Stimulated activated CD4-positive, alpha-beta T cell treated with anti-CD3 and anti-CD28 coated beads, Interleukin-4, amount 100 ng/mL, for 4 hours (primary cell): Measurements from ENCODE around the gene IGF1R.

ENCODE experiments used
- DNase-seq, 2 experiments: peaks; one replicate each; pipeline ENCODE4 v3.0.0-alpha.2; 2020

Gene IGF1R

DNA sequence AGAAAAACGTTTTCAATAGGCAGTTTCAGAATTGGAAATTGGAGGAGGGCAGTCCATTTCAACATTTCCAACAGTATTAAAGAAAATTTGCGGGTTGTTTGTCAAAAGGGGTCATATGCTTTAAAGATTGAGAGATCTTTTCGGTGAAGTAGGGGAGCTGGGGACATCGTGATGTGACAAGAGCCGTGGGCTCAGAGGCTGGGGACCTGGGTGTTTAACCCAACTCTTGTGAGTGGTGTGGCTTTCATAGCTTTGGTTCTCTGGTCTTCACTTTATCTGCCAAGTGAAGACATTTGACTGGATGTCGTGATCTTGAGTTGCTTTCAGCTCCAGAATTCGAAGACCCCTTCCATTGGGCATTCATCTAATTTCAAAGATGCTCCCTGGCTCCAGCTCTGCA lies 226.0 kb downstream of the IGF1R start:
- DNase-seq, result no peak

DNA sequence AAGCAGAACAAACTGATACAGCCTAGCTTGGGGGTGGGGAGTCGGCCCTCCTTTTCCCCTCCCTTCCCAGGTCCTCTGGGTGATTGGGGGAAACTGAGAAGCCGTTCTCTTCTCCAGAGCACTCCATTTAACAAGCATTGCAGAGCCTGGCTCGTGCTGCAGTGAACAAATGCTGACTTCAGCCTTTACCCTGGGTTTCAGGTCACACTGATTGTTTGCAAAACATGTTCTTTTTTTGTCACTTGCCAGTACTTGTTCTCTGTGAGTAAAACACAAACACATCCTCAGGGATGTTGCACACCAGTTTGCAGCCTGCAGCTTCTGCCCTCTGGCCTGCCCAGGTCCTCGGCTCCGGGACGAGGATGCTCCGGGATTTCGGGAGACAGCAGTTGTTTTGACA lies 226.4 kb downstream of the IGF1R start:
- DNase-seq, result no peak

DNA sequence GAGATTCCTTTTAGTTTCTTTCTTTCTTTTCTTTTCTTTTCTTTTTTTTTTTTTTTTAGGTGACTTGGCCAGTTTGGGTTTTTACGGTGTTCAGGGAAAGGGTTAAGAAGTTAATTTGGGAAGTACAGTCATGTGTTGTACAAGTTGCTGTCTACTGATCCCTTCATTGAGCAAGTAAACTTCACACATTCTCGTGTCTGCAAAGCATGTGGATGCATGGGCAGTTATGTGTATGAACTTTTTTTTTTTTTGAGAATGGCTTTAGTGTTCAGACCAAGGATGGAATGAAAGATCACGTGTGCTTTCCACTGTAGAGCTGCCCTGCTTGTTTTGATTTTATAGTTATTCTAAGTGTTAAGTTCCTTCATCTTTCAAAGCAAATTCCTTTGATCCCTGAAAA lies 227.0 kb downstream of the IGF1R start:
- no peak for DNase-seq

DNA sequence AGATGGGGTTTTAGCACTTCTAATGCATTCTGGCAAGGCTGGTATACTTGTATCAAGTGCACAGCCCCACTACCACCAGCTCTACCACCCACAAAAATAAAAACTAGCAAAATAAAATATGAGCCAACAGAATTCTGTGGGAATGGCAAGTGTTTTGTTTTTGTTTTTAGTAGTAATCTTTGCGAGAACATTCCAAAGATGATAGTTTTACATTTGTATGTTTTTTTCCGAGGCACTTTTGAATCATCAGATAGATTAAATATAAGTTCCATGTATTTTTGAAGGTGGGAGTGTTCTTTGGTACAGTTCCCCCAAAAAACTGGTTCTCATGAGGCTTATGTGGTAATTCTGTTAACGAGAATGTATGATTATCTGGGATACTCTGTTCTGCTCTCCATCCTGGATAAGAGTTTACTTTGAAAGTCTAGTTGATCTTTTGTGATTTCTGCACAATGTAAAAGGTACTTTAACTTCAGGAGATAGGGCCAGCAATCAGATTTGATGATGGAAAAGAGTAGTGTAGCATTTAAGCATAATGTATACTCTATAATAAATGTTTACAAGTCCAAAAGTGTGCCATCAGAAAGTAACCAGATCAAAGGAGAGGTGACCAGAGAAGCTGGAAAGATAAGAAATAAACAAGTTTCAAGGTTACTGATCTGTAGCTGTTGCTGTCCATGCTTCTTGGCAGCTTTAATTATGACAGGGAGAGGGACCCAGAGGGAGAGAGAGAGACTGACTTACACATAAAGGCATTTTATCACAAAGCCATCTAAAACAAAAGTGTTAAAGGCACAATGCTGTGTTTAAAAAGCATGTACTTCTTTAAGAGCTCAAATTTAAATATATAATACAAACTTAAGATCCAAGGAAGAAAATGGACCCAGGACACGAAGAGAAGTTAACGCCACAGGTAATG lies 228.4 kb downstream of the IGF1R start:
- no peak for DNase-seq

DNA sequence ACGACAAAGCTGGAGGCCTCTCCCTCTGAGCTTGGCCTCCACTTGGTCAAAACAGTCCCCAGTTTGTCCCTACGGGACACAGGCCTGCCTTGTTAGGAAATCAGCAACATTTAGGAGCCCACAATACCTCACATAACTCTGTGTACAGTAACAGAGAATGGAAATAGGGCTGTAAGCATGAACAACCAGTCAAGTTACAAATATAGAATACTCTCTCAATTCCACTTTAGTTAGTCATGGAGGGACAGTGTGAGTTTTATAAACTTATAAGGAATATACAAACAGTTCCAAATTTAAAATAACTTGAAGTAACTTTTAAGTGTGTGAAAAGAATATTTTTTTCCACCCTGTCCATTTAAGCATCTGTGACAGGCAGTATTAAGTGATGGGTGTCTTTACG lies 229.8 kb downstream of the IGF1R start:
- no peak for DNase-seq

DNA sequence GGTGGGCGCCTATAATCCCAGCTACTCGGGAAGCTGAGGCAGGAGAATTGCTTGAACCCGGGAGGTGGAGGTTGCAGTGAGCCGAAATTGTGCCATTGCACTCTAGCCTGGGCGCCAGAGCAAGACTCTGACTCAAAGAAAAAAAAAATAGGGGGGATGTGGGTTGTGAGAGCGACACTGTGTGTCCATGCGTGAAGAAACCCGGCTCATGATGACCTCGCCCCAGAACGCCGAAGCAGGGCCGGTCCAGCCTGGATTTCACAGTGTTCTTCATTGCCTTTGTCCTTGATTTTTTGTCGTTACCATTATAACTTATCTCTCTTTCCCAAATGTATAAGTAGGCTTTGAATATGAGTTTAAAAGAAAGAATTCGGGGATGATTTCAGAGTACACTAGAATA lies 230.5 kb downstream of the IGF1R start:
- DNase-seq, result no peak

DNA sequence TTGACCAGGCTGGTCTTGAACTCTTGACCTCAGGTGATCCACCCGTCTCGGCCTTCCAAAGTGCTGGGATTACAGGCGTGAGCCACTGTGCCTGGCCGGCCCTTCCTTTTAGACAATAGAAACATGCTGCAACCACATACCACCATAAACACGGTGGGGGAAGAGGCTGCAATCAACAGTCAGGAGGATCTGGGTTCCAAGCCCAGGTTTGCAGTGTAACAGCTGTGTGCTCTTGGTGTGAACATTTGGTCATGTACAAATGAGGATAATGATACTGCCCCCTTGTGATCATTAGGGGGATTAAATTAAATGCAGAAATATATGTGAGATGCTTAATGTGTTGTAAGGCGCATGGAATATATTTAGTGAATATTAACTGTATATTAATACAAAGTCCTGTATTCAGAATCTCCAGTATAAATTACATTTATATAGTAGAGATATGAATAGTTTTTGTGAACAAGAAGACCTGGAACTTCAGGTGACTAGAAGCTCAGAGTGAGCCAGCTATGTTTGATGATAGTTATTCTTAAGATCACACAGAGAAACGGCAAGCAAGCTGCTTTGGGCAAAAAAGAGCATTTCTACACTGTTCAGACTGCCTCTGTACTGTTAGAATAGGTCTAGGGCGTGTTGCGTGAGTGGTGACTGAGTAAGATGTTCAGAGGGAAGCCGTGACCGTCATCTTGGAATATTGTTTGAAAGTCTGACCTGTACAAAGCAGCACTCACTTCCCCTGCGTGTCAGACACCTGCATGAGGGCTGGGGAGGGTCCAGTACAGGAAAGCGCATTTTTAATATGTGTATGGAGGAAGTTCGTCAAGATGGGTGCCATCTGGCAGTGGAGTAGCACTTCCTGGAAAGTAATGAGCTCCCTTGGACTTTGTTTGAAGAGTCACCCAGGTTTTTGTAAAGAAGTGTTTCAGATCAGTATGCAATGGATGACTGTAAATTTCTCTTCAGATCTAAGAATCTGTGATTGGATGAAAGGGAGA lies 233.5 kb downstream of the IGF1R start:
- DNase-seq, result no peak

GRCh38 chr15:98883478-98883877 lies 235.1 kb downstream of the IGF1R start:
- DNase-seq, result no peak

GRCh38 chr15:98884894-98885293 lies 236.6 kb downstream of the IGF1R start:
- DNase-seq, result no peak

- DNase-seq, result no peak
These were observed 239.6 kb downstream of the IGF1R start for GRCh38 chr15:98887976-98888375.

DNA sequence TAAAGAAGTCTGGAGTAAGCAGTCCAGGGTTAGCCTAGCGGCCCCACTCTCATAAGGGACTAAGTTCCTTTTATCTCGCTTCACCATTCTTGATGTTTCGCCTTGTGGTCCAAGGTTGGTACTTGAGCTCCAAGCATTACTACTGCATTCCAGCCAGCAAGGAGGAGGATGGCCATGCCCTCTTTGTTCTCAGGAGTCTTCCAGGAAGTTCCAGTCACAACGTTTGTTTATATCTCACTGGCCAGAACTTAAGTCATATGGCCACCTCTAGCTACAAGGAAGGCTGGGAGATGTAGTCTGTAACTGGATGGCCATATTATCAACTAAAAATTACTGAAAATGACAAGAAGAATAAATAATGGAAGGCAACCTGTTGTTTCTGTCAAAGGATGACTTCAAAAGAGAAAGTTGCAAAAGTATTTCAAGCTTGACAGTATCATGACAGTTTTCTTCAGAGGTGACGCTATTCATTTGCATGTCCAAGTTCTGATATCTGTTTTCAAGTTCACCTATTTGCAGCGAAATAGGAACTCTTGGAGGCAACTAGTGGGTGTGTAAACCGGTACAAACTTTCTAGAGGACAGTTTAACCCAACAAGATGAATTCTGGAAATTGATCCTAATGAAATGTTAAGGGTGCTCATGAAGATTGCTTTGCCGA lies 240.6 kb downstream of the IGF1R start:
- no peak for DNase-seq

DNA sequence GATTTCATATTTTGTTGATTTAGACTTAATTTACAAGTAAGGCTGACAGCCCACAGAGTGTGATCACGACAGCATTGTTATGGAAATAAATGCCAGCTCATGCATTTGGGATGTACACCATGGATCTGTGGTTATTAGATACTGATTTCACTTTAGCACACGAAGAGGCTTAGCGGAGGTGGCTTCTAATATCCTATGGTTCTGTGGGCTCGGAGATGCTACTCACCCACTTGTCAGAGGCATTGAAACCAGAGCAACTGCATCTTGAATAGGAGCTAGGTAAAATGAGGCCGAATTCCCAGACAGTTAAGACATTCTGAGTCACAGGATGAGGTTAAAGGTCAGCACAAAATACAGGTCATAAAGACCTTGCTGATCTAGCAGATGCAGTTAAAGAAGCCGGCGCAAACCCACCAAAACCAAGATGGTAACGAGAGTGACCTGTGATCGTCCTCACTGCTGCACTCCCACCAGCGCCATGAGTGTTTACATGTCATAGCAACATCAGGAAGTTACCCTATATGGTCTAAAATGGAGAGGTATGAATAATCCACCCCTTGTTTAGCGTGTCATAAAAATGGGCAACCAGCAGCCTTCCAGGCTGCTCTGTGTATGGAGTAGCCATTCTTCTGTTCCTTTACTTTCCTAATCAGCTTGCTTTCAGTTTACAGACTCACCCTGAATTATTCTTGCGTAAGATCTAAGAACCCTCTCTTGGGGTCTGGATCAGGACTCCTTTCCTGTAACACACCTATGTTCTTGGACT lies 241.8 kb downstream of the IGF1R start:
- DNase-seq, result no peak

DNA sequence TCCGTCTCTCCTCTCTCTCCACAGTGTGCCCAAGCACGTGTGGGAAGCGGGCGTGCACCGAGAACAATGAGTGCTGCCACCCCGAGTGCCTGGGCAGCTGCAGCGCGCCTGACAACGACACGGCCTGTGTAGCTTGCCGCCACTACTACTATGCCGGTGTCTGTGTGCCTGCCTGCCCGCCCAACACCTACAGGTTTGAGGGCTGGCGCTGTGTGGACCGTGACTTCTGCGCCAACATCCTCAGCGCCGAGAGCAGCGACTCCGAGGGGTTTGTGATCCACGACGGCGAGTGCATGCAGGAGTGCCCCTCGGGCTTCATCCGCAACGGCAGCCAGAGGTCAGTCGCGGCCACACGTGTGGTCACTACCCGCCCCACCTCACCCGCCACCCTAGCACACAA lies 243.0 kb downstream of the IGF1R start:
- DNase-seq, result no peak

GRCh38 chr15:98893401-98893800 lies 245.1 kb downstream of the IGF1R start:
- DNase-seq, result no peak

- DNase-seq, result no peak
These were observed 246.0 kb downstream of the IGF1R start for GRCh38 chr15:98894312-98894711.

DNA sequence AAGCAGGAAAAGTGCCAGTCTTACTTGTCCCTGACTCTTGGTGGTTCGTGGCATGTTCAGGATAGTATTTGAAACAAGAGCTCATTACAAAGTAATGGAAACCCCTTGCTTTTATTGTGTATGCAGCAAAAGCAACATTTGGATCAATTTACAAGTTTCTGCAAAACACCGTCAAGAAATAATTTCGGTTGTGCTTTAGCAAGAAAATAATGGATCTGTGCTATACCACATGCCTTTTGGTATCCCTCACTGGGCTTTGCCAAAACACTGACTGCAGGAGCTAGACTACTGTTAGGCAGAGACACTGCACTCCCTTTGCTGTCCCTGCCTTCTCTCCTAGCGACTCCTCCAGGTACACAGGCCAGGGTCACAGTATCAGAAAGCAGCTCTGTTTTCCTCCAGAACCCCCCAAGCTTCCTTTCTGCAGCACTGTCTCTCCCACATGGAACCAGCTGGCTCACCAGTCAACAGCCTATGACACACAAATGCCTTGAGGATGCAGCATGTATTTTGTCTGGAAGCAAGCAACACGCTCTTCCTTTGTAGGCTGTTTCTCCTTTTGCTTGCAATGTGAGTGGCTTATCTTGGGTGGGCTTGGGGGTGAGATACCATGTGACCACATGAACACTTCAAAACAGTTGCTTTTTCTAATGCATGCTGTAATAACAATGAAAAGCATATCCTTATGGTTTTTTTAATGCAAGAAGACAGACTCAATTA lies 247.8 kb downstream of the IGF1R start:
- DNase-seq, result no peak

DNA sequence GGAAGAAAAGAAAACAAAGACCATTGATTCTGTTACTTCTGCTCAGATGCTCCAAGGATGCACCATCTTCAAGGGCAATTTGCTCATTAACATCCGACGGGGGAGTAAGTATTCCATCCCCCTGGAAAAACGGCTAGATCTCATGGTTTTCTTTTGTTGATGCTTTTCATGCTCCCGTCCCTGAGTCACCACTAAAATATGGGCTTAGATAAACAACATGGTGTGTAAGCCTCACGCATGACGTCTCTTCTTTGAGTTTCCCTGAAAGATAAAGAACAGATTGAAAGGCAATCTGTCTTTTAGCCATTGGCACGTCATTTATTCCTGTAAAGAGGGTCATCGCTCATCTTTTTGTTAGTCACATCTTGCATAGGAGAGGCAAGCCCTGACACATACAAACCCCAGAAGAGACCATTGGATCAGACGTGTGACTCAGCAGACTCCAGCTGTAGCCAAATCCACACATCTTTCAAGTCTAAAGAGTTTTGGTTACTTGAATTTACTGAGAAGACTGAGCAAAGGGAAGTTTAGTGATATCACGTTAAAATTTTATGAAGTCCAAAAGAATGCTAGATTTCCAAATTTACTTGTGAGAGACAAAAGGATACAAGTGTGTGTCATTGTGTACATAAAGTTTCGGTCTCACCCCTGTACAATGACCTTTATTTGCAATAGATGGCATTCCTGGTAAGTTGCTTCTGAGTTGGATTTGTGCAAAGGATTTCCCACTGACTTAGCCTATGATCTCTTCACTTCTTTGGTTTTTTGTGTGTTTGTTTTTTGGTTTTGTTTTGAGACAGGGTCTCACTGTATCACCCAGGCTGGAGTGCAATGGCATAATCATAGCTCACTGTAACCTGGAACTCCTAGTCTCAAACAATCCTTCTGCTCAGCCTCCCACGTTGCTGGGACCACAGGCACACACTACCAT lies 248.7 kb downstream of the IGF1R start:
- no peak for DNase-seq

DNA sequence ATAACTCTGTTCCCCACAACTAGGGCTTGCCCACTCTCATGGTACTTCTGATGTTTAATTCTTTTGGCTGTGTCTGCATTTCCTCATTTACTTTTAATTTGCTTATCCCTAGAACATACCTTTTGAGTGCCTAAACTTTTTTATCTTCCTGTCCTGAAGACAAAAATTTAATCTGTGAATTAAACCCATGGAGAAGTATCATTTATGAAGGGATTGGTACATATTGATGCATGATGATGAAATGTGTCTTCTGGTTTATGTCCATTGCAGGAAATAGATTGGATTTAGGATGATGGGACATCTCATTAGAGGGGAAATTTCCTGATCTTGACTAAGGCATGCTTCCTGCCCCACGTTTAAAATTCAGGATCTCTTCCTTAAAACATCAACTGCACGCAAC lies 249.8 kb downstream of the IGF1R start:
- DNase-seq, result no peak

GRCh38 chr15:98899272-98900021 lies 251.1 kb downstream of the IGF1R start:
- no peak for DNase-seq

- DNase-seq, result no peak
These were observed 252.0 kb downstream of the IGF1R start for GRCh38 chr15:98900356-98900755.
